Esophagus (tissue), 2 donors: ENCODE results near the gene TPD52L1. TPM values are rescaled to one million over a fixed set of nuclear protein-coding genes. Genes with fewer than 3 reads are reported as not detected.

Experiments
- H3K27ac ChIP-seq, 2 donors: one replicate each; pipeline ENCODE4 v1.5.1; 2013; ENCODE audit warnings: low read depth in 2 of 2, mild to moderate bottlenecking in 2 of 2, inconsistent platforms in 1 of 2, low read length in 1 of 2, moderate library complexity in 1 of 2
- H3K27me3 ChIP-seq, 2 donors: one replicate each; pipeline ENCODE4 v1.6.1; 2013; ENCODE audit warnings: low read length in 2 of 2, control low read depth in 1 of 2, mild to moderate bottlenecking in 1 of 2; ENCODE audit not compliant: insufficient read depth in 2 of 2, control insufficient read depth in 1 of 2
- H3K36me3 ChIP-seq, 2 donors: one replicate each; pipeline ENCODE4 v1.6.1; 2013; ENCODE audit warnings: low read length in 1 of 2; ENCODE audit not compliant: control insufficient read depth in 2 of 2, insufficient read depth in 2 of 2
- H3K4me1 ChIP-seq, 2 donors: one replicate each; pipeline ENCODE4 v1.6.1; 2013; ENCODE audit warnings: low read length in 1 of 2; ENCODE audit not compliant: control insufficient read depth in 2 of 2, insufficient read depth in 2 of 2
- H3K4me3 ChIP-seq, 2 donors: one replicate each; pipeline ENCODE4 v1.5.1; 2013; ENCODE audit warnings: low read length in 2 of 2, mild to moderate bottlenecking in 2 of 2, low read depth in 1 of 2, moderate library complexity in 1 of 2
- H3K9me3 ChIP-seq, 2 donors: one replicate each; pipeline ENCODE4 v1.6.1; 2013; ENCODE audit warnings: mild to moderate bottlenecking in 2 of 2, low read depth in 1 of 2, low read length in 1 of 2, moderate library complexity in 1 of 2; ENCODE audit not compliant: control insufficient read depth in 2 of 2, insufficient read depth in 1 of 2
- WGBS, 2 donors: extraction: QIAGEN DNeasy Blood & Tissue Kit; methylation state at CpG; one replicate each; pipeline ENCODE4 v1.1.7; 2013; 5-methylcytosine and 5-hydroxymethylcytosine counted together
- polyA plus RNA-seq, 2 donors: library from polyadenylated mRNA; stranded (reverse); fragments of 200-250 nt; gene quantifications; one replicate each; pipeline ENCODE4 v1.2.3, GENCODE V29; 2013
- donor health status: healthy with polysubstance abuse.
- donor health status: Bipolar disorder and iron deficiency.

The TPD52L1 gene
- polyA plus RNA-seq, 2 donors = 154 to 245 TPM

DNA sequence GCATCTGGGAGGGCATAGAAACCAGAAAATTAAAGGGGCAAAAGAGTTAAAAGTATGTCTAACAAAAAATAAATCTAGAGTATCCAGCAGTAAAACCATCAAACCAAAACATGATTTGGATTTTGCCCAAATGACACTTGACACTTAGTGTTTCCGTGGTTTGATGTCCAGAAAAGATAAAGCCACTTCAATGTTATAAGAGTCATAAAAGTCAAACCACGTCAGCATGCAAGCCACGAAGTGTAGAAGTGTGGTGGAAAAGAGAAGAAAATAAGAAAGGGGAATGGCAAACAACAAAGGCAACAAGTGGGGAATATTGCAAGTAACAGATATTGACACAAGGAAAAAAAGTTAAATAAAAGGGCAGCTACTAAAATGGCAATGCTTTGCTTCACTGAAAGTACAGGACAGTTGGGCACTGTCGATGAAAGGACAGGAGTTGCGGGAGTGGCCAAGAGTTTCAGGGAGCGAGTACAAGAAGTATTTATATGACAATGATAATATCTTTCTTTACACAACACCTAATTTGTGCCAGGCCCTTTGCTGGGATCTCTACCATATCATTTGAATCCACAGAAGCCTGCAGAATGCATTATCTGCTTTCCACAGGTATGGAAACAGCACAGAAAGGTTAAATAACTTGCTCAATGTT, 154.5 kb downstream of the TPD52L1 start:
- H3K9me3 ChIP-seq = no peaks in the 10 kb centered on the region
- H3K27me3 ChIP-seq = no peaks in the 10 kb centered on the region
- no peaks in the 10 kb centered on the region for H3K4me1 ChIP-seq
- H3K27ac ChIP-seq = no peak overlapping the region
- no peak overlapping the region for H3K4me3 ChIP-seq
- H3K36me3 ChIP-seq = no peaks in the 10 kb centered on the region
- WGBS, 2 donors = 59 to 72% methylated on average over 6 of the region's 6 CpGs

GRCh38 chr6:125310994-125311649, 157.5 kb downstream of the TPD52L1 start:
- Histone ChIP-seq H3K27me3 (no peaks in the 10 kb centered on the region), H3K9me3 (no peaks in the 10 kb centered on the region), H3K36me3 (no peaks in the 10 kb centered on the region), H3K27ac (no peak overlapping the region), H3K4me3 (no peak overlapping the region), H3K4me1 (no peaks in the 10 kb centered on the region)
- WGBS, 2 donors = 43 to 45% methylated on average over 7 of the region's 7 CpGs

DNA sequence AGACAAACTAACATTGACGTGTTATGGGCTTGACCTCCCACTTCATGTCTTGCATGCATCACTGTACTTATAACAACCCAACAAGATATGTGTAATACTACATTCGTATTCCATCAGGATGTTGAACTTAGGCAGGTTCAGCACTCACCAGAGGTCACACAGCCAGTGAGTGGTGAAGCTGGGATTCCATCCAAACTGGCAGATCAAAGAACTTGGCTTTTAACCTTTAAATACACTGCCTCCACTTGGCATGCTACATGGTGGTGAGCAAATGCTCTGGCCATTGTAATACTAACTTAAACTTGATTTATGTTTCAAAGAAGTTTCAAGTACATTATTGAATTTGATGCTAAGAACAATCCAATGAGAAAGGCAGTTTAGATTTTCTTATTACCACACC, 158.9 kb downstream of the TPD52L1 start:
- H3K9me3 ChIP-seq = no peaks in the 10 kb centered on the region
- no peaks in the 10 kb centered on the region for H3K27me3 ChIP-seq
- no peaks in the 10 kb centered on the region for H3K36me3 ChIP-seq
- no peaks in the 10 kb centered on the region for H3K4me1 ChIP-seq
- no peak overlapping the region for H3K4me3 ChIP-seq
- WGBS, 2 donors = 62 to 73% methylated on average over 2 of the region's 2 CpGs
- H3K27ac ChIP-seq = no peak overlapping the region

- Histone ChIP-seq H3K4me1 (no peaks in the 10 kb centered on the region), H3K4me3 (no peak overlapping the region), H3K36me3 (no peaks in the 10 kb centered on the region), H3K9me3 (no peaks in the 10 kb centered on the region), H3K27ac (no peak overlapping the region), H3K27me3 (no peaks in the 10 kb centered on the region)
- WGBS, 2 donors = 83 to 85% methylated on average over 4 of the region's 4 CpGs
Measured at GRCh38 chr6:125312950-125313349, 159.4 kb downstream of the TPD52L1 start.

Other genes with a start within 250 kb of the TPD52L1 start
- gene RNF217, start 191.3 kb upstream of the TPD52L1 start, polyA plus RNA-seq = 1 to 10 TPM; 3.4 to 6.5 TPM
- gene HDDC2, start 148.2 kb downstream of the TPD52L1 start, polyA plus RNA-seq = 10 to 100 TPM; 63.5 to 68.9 TPM